Neural cell (in vitro differentiated cells): ENCODE results near the gene SHCBP1. TPM values are rescaled to one million over a fixed set of nuclear protein-coding genes. Genes with fewer than 3 reads are reported as not detected.

Experiments used
- H2AFZ ChIP-seq: fragments of 200-600, 300-800 bp; sonication (generic), shearing (Covaris generic); 2 replicates; pipeline ENCODE4 v1.6.0; 2014; ENCODE audit warnings: low read depth, mild to moderate bottlenecking, antibody characterized with exemption, low read length, moderate library complexity
- H3F3A ChIP-seq: fragments of 200-600 bp; shearing (Covaris generic); 2 replicates; pipeline ENCODE4 v1.6.1; 2016; ENCODE audit warnings: mild to moderate bottlenecking, moderate library complexity, mixed read lengths, antibody characterized with exemption, low read length; ENCODE audit not compliant: insufficient read depth, poor library complexity, severe bottlenecking
- H3K27ac ChIP-seq: fragments of 200-600, 300-800 bp; sonication (generic), shearing (Covaris generic); 2 replicates; pipeline ENCODE4 v1.5.1; 2014; ENCODE audit warnings: mild to moderate bottlenecking, low read length, moderate library complexity
- H3K27me3 ChIP-seq: fragments of 300-800, 200-600 bp; sonication (generic), shearing (Covaris generic); 2 replicates; pipeline ENCODE4 v1.6.0; 2014; ENCODE audit warnings: mild to moderate bottlenecking, low read depth, low read length, moderate library complexity; ENCODE audit not compliant: insufficient read depth
- H3K36me3 ChIP-seq: fragments of 300-800, 200-600 bp; sonication (generic), shearing (Covaris generic); 2 replicates; pipeline ENCODE4 v1.5.1; 2014; ENCODE audit warnings: mild to moderate bottlenecking, antibody characterized with exemption, low read length, moderate library complexity; ENCODE audit not compliant: insufficient read depth
- H3K4me2 ChIP-seq: fragments of 300-800, 200-600 bp; sonication (generic), shearing (Covaris generic); 2 replicates; pipeline ENCODE4 v1.6.0; 2014; ENCODE audit warnings: mild to moderate bottlenecking, low read length
- H3K4me3 ChIP-seq: fragments of 300-800, 200-600 bp; sonication (generic), shearing (Covaris generic); 2 replicates; pipeline ENCODE4 v1.5.1; 2014; ENCODE audit warnings: mild to moderate bottlenecking, low read length, moderate library complexity
- H3K79me2 ChIP-seq: fragments of 200-600 bp; shearing (Covaris generic); replicated peaks from 2 replicates; pipeline ENCODE4 v1.6.0; 2014; ENCODE audit warnings: mild to moderate bottlenecking, low read length, moderate library complexity; ENCODE audit not compliant: insufficient read depth
- H3K9ac ChIP-seq: fragments of 300-800, 200-600 bp; sonication (generic), shearing (Covaris generic); 2 replicates; pipeline ENCODE4 v1.6.1; 2016; ENCODE audit warnings: mild to moderate bottlenecking, low read length, mixed read lengths
- H3K9me2 ChIP-seq: fragments of 200-600 bp; shearing (Covaris generic); 2 replicates; pipeline ENCODE4 v1.6.1; 2016; ENCODE audit warnings: mild to moderate bottlenecking, low read length, mixed read lengths; ENCODE audit not compliant: insufficient read depth
- H3K9me3 ChIP-seq: fragments of 200-600, 300-800 bp; sonication (generic), shearing (Covaris generic); 2 replicates; pipeline ENCODE4 v1.6.1; 2016; ENCODE audit warnings: mild to moderate bottlenecking, mixed run types, low read length, moderate library complexity, mixed read lengths
- H4K20me1 ChIP-seq: fragments of 200-600 bp; shearing (Covaris generic); 2 replicates; pipeline ENCODE4 v1.6.1; 2016; ENCODE audit warnings: mild to moderate bottlenecking, mixed run types; ENCODE audit not compliant: insufficient read depth
- EP300 ChIP-seq: fragments of 450-650 bp; conservative IDR thresholded peaks from 2 replicates; pipeline ENCODE4 v1.6.1; 2014; ENCODE audit warnings: antibody characterized with exemption, mild to moderate bottlenecking, moderate library complexity; ENCODE audit not compliant: poor library complexity, severe bottlenecking
- EZH2 ChIP-seq: fragments of 200-600, 300-800 bp; shearing (Covaris generic), sonication (generic); IDR thresholded peaks from 2 replicates; pipeline ENCODE4 v1.6.1; 2014; ENCODE audit warnings: antibody characterized with exemption, low read length, borderline replicate concordance, mild to moderate bottlenecking; ENCODE audit not compliant: insufficient read depth, poor library complexity, severe bottlenecking
- MXI1 ChIP-seq: fragments of 450-650 bp; conservative IDR thresholded peaks from 2 replicates; pipeline ENCODE4 v1.6.1; 2014; ENCODE audit warnings: antibody characterized with exemption, mild to moderate bottlenecking; ENCODE audit not compliant: poor library complexity, severe bottlenecking
- POLR2AphosphoS5 ChIP-seq: IDR thresholded peaks from 2 replicates; pipeline ENCODE4 v1.6.1; 2012
- RAD21 ChIP-seq: fragments of 450-650 bp; conservative IDR thresholded peaks from 2 replicates; pipeline ENCODE4 v1.6.1; 2014; ENCODE audit warnings: antibody characterized with exemption, mild to moderate bottlenecking, moderate library complexity
- REST ChIP-seq: IDR thresholded peaks from 2 replicates; pipeline ENCODE4 v1.6.1; 2012; ENCODE audit warnings: borderline replicate concordance
- SMC3 ChIP-seq: fragments of 450-650 bp; conservative IDR thresholded peaks from 2 replicates; pipeline ENCODE4 v1.6.1; 2014; ENCODE audit warnings: antibody characterized with exemption, mild to moderate bottlenecking, moderate library complexity; ENCODE audit not compliant: poor library complexity
- TAF1 ChIP-seq: IDR thresholded peaks from 2 replicates; pipeline ENCODE4 v1.6.1; 2012; ENCODE audit warnings: low read depth
- polyA plus RNA-seq: library from polyadenylated mRNA; depleted of rRNA; stranded (reverse); fragments of >200 nt; gene quantifications from 2 replicates; pipeline ENCODE4 v1.2.3, GENCODE V29; 2014
- TF ChIP-seq, protein P1 (sequence below): fragments of 450-650 bp; IDR thresholded peaks from 2 replicates; pipeline ENCODE4 v1.5.1; 2014; ENCODE audit warnings: antibody characterized with exemption, mild to moderate bottlenecking, moderate library complexity; ENCODE audit not compliant: poor library complexity, severe bottlenecking

SHCBP1 gene
- polyA plus RNA-seq, 1 donor from 2014 or later = 0.54 TPM

DNA sequence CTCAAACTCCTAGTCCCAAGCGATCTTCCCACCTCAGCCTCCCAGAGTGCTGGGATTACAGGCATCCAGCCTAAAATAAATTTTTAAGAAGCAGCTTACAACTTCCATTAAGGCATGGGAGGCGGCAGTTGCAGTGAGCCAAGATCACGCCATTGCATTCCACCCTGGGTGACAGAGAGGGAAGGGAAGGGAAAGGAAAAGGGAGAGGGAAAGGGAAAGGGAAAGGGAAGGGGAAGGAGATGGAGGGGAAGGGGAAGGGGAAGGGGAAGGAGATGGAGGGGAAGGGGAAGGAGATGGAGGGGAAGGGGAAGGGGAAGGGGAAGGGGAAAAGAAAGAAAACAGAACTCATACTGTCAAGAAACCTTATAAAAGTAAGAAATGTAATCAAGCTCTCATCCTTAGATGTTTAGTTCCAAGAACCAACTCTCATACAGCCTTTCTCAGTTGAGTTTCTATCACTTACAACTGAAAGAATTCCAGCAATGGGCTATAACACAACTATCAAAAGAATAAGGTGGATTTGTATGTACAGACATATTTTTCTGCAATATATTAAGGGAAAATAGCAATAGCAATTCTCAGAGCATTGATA lies 43.1 kb downstream of the SHCBP1 start:
- Histone ChIP-seq H3K79me2 (no peaks in the 10 kb centered on the region), H3K9me3 (no peaks in the 10 kb centered on the region), H3K36me3 (no peaks in the 10 kb centered on the region), H3K27ac (no peak overlapping the region), H3K9me2 (no peaks in the 10 kb centered on the region), H4K20me1 (no peaks in the 10 kb centered on the region), H3K27me3 (no peaks in the 10 kb centered on the region), H2AFZ (no peak overlapping the region), H3K4me2 (no peak overlapping the region), H3F3A (no peaks in the 10 kb centered on the region), H3K9ac (no peak overlapping the region), H3K4me3 (no peak overlapping the region)
- TF ChIP-seq RAD21 (no peak), EZH2 (no peak), MXI1 (no peak), POLR2AphosphoS5 (no peak), TAF1 (no peak), REST (no peak), EP300 (no peak), SMC3 (no peak)
- TF ChIP-seq, protein P1, sequence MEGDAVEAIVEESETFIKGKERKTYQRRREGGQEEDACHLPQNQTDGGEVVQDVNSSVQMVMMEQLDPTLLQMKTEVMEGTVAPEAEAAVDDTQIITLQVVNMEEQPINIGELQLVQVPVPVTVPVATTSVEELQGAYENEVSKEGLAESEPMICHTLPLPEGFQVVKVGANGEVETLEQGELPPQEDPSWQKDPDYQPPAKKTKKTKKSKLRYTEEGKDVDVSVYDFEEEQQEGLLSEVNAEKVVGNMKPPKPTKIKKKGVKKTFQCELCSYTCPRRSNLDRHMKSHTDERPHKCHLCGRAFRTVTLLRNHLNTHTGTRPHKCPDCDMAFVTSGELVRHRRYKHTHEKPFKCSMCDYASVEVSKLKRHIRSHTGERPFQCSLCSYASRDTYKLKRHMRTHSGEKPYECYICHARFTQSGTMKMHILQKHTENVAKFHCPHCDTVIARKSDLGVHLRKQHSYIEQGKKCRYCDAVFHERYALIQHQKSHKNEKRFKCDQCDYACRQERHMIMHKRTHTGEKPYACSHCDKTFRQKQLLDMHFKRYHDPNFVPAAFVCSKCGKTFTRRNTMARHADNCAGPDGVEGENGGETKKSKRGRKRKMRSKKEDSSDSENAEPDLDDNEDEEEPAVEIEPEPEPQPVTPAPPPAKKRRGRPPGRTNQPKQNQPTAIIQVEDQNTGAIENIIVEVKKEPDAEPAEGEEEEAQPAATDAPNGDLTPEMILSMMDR = no peak

DNA sequence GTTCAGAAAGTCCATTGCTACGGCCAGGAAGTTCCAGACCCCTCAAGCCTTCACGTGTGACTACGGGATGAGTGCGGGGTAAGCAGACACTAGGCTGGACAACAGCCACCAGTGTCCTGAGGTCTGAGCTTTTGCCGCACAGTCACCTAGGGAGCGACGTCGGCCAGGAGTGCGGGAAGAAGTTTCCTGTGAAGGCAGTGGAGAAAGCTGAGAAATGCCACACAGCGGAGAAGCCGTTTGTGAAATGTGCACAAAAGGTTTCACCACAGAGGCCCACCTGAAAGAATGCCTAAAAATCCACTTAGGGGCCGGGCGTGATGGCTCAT lies 47.4 kb downstream of the SHCBP1 start:
- H3K9me2 ChIP-seq = no peaks in the 10 kb centered on the region
- no peaks in the 10 kb centered on the region for H3K79me2 ChIP-seq
- H3K4me2 ChIP-seq = no peak overlapping the region
- no peak overlapping the region for H3K4me3 ChIP-seq
- H3K27ac ChIP-seq = no peak overlapping the region
- H4K20me1 ChIP-seq = no peaks in the 10 kb centered on the region
- no peak for TF ChIP-seq RAD21
- TF ChIP-seq TAF1 = no peak
- no peak for TF ChIP-seq EP300
- TF ChIP-seq POLR2AphosphoS5 = no peak
- TF ChIP-seq REST = no peak
- TF ChIP-seq SMC3 = no peak
- TF ChIP-seq EZH2 = no peak
- TF ChIP-seq, protein P1 = no peak
- TF ChIP-seq MXI1 = no peak
- no peak overlapping the region for H2AFZ ChIP-seq
- no peaks in the 10 kb centered on the region for H3K27me3 ChIP-seq
- no peak overlapping the region for H3K9ac ChIP-seq
- no peaks in the 10 kb centered on the region for H3K36me3 ChIP-seq
- H3F3A ChIP-seq = no peaks in the 10 kb centered on the region
- H3K9me3 ChIP-seq = no peaks in the 10 kb centered on the region
